ENCODE measurements around the gene EID2. TPM values are rescaled to one million over a fixed set of nuclear protein-coding genes. Genes with fewer than 3 reads are reported as not detected.
A peak's percentile ranks its signal among the peaks of the same experiment; 100 is the strongest.

The EID2 gene
- total RNA-seq, 1 donor from 2014 or later: 20.0 TPM

- Histone ChIP-seq H3K9me3 (ENCODE audit: low read depth) (no peaks in the 10 kb centered on the region), H2AFZ (replicated peaks) (peak overlapping the region; percentile 95), H3K4me3 (peak overlapping the region; percentile 94), H3K4me1 (peaks cover 4% of the 10 kb centered on the region), H3K27me3 (peaks cover 42% of the 10 kb centered on the region), H4K20me1 (ENCODE audit: low read depth) (peaks cover 4% of the 10 kb centered on the region), H3K27ac (no peak overlapping the region), H3K4me2 (peak overlapping the region; percentile 95), H3K79me2 (ENCODE audit: low read depth) (peaks cover 14% of the 10 kb centered on the region), H3K9ac (peak overlapping the region; percentile 47), H3K36me3 (no peaks in the 10 kb centered on the region), H3F3A (ENCODE audit: low read depth) (peaks cover 31% of the 10 kb centered on the region)
- TF ChIP-seq EZH2 (IDR thresholded peaks at IDR 0.05): no peak
- TF ChIP-seq EZH2phosphoT487 (IDR thresholded peaks at IDR 0.05): no peak
- TF ChIP-seq, protein P1, sequence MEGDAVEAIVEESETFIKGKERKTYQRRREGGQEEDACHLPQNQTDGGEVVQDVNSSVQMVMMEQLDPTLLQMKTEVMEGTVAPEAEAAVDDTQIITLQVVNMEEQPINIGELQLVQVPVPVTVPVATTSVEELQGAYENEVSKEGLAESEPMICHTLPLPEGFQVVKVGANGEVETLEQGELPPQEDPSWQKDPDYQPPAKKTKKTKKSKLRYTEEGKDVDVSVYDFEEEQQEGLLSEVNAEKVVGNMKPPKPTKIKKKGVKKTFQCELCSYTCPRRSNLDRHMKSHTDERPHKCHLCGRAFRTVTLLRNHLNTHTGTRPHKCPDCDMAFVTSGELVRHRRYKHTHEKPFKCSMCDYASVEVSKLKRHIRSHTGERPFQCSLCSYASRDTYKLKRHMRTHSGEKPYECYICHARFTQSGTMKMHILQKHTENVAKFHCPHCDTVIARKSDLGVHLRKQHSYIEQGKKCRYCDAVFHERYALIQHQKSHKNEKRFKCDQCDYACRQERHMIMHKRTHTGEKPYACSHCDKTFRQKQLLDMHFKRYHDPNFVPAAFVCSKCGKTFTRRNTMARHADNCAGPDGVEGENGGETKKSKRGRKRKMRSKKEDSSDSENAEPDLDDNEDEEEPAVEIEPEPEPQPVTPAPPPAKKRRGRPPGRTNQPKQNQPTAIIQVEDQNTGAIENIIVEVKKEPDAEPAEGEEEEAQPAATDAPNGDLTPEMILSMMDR (IDR thresholded peaks at IDR 0.05): no peak
- no peak for DNase-seq (ENCODE audit: low spot score)
- Mint-ChIP-seq H3K9me3 (peaks cover 3% of the 10 kb centered on the region), H3K4me1 (peaks cover 21% of the 10 kb centered on the region), H3K27ac (no peak overlapping the region), H3K36me3 (no peaks in the 10 kb centered on the region), H3K27me3 (ENCODE audit: insufficient read depth, low read depth) (peaks cover 56% of the 10 kb centered on the region), H3K4me3 (peak overlapping the region; percentile 83)
These were observed 23.7 kb downstream of the EID2 start for GRCh38 chr19:39516270-39516669.

DNA sequence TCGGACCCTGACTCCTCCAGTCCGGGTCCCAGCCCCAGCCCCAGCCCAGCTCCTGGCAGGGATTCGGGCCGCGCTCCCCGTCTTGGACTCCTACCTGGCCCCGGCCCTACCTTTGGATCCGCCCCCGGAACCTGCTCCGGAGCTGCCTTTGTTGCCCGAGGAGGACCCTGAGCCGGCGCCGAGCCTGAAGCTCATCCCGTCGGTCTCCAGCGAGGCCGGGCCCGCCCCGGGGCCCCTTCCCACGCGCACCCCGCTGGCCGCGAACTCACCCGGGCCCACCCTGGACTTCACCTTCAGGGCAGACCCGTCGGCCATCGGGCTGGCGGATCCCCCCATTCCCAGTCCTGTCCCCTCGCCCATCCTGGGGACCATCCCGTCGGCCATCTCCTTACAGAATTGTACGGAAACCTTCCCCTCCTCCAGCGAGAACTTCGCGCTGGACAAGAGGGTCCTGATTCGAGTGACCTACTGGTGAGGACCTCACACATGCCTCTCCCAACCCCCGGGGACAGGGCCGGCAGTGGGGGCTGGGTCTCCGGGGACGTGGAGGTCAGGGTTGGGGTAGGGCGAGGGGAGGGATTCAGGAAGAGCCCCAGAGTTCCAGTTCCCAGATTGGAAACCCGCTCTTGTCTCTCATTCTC, 24.3 kb downstream of the EID2 start:
- Mint-ChIP-seq H3K4me1 (peaks cover 21% of the 10 kb centered on the region), H3K27me3 (ENCODE audit: insufficient read depth, low read depth) (peaks cover 56% of the 10 kb centered on the region), H3K27ac (no peak overlapping the region), H3K9me3 (peaks cover 3% of the 10 kb centered on the region), H3K36me3 (no peaks in the 10 kb centered on the region), H3K4me3 (peak overlapping the region; percentile 83)
- DNase-seq (ENCODE audit: low spot score): peak; percentile 61
- H3K27ac ChIP-seq: no peak overlapping the region
- H2AFZ ChIP-seq (replicated peaks): peak overlapping the region; percentile 95
- peaks cover 14% of the 10 kb centered on the region for H3K79me2 ChIP-seq (ENCODE audit: low read depth)
- TF ChIP-seq EZH2phosphoT487 (IDR thresholded peaks at IDR 0.05) (no peak), EZH2 (IDR thresholded peaks at IDR 0.05) (no peak)
- TF ChIP-seq, protein P1 (IDR thresholded peaks at IDR 0.05): no peak
- peaks cover 31% of the 10 kb centered on the region for H3F3A ChIP-seq (ENCODE audit: low read depth)
- peaks cover 4% of the 10 kb centered on the region for H4K20me1 ChIP-seq (ENCODE audit: low read depth)
- H3K4me3 ChIP-seq: peak overlapping the region; percentile 94
- H3K27me3 ChIP-seq: peaks cover 42% of the 10 kb centered on the region
- peak overlapping the region; percentile 95 for H3K4me2 ChIP-seq
- peaks cover 4% of the 10 kb centered on the region for H3K4me1 ChIP-seq
- H3K9ac ChIP-seq: peak overlapping the region; percentile 47
- H3K36me3 ChIP-seq: no peaks in the 10 kb centered on the region
- no peaks in the 10 kb centered on the region for H3K9me3 ChIP-seq (ENCODE audit: low read depth)

DNA sequence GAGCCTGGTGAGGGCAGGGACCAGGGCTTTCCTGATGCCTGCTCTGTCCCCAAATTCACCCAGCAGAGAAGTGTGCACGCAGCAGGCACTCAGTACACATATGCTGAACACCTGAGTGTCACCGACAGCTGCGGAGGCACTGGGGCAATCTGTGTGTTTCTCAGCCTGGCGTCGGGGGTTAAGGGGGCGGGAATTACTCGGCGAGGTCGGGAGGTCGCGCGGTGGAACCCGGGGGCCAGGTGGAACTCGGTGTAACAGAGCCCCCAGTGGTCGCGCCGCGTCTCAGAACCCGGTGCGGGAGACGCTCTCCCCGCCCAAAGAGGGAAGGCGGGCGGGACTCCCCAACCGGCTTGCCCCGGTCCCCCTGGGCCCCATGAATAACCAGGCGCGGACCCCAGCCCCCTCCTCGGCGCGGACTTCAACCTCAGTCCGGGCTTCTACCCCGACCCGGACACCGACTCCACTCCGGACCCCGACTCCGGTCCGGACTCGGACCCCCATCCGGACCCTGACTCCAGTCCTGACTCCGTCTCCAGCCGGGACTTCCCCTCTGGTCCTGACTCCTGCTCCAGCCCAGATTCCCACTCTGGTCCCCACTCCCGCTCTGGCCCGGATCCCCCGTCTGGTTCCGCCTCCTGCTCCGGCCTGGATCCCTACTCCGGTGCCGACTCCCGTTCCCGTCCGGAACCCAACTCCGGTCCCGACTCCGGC, 25.0 kb downstream of the EID2 start, which contains the start of gene SELENOV:
TSS of gene SELENOV (plus strand) at position 300 of the 711 bp plus-strand sequence. CDS start at position 374, 74 bp downstream.
- H2AFZ ChIP-seq (replicated peaks): peak within 1 kb of the TSS; percentile 95
- H3K27me3 Mint-ChIP-seq (ENCODE audit: insufficient read depth, low read depth): peaks cover 56% of the 10 kb centered on the region

More for the DNA sequence above, 25.0 kb downstream of the EID2 start, which contains the start of gene SELENOV:
- TF ChIP-seq EZH2phosphoT487 (IDR thresholded peaks at IDR 0.05): no peak
- TF ChIP-seq, protein P1 (IDR thresholded peaks at IDR 0.05): peak; percentile 51
- Histone ChIP-seq H3K4me3 (peak within 1 kb of the TSS; percentile 94), H3K27ac (no peak within 1 kb of the TSS), H3F3A (ENCODE audit: low read depth) (peaks cover 31% of the 10 kb centered on the region), H3K9ac (peak within 1 kb of the TSS; percentile 47), H3K36me3 (no peaks in the 10 kb centered on the region), H3K9me3 (ENCODE audit: low read depth) (no peaks in the 10 kb centered on the region), H4K20me1 (ENCODE audit: low read depth) (peaks cover 4% of the 10 kb centered on the region), H3K4me1 (peaks cover 4% of the 10 kb centered on the region), H3K27me3 (peaks cover 44% of the 10 kb centered on the region), H3K4me2 (peak within 1 kb of the TSS; percentile 95), H3K79me2 (ENCODE audit: low read depth) (peaks cover 14% of the 10 kb centered on the region)
- Mint-ChIP-seq H3K36me3 (no peaks in the 10 kb centered on the region), H3K4me3 (peak within 1 kb of the TSS; percentile 83), H3K27ac (no peak within 1 kb of the TSS), H3K4me1 (peaks cover 19% of the 10 kb centered on the region), H3K9me3 (peaks cover 3% of the 10 kb centered on the region)
- peak; percentile 87 for DNase-seq (ENCODE audit: low spot score)
